HuH-7.5 (cell line): ENCODE measurements around the gene ROR1.
A peak's percentile ranks its signal among the peaks of the same experiment; 100 is the strongest.
"Not testable (repeated sequence)": the region's sequence is repeated elsewhere in the genome, so short reads cannot be mapped to it uniquely, and the experiment has no call there.

Experiments
- DNase-seq: peaks from one replicate; pipeline ENCODE4 v3.0.0; 2011; ENCODE audit warnings: low spot score

The ROR1 gene

DNA sequence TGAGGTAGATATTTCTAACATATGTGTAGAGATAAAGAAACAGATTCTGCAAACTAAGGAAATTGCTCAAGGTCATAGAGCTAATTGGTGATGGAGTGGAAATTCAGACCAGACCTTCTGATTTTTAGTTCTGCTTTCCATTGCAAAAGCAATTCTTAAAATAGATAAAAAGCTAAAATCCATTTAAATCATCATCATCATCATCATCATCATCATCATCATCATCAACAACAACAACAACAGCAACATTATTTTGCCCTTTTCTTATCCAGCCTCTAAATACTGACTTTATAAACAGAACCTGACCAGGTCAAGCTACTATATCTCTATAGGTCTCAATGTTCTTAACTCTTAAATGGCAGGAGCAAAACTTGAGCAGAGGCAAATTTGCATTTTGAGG is 14.0 kb upstream of the ROR1 start:
- DNase-seq = no peak

DNA sequence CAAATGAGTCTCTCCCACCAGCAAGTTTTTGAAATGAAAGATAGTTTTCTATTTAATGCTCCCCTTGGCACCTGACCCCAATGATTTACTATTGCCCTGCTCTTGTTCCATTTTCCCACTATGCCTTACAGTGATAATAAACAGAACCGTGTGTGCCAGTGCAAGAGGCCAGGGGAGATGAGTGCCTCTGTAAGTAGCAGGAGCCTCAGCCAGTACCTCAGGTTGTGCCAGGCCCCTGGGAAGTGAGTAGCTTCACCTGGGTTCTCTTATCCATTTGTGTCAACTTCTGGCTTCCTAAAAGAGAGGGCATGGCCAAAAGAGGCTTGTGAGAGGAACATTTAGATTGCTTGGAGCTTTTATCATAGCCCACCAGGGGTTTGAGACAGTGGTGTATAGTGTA is 3.4 kb upstream of the ROR1 start:
- no peak for DNase-seq

GRCh38 chr1:63772201-63772600 is 1.6 kb upstream of the ROR1 start:
- no peak for DNase-seq

- DNase-seq = no peak
Measured at GRCh38 chr1:63772876-63773275, 941 bp upstream of the ROR1 start.

GRCh38 chr1:63773496-63773814 is 362 bp upstream of the ROR1 start:
- no peak for DNase-seq

- peak; percentile 38 for DNase-seq
Measured at GRCh38 chr1:63774617-63775417, 1.0 kb downstream of the ROR1 start.

GRCh38 chr1:63775418-63776127 is 1.8 kb downstream of the ROR1 start:
- no peak for DNase-seq

GRCh38 chr1:63777286-63777685 is 3.5 kb downstream of the ROR1 start:
- DNase-seq = no peak

- DNase-seq = no peak
Measured at GRCh38 chr1:63777965-63778880, 4.4 kb downstream of the ROR1 start.

DNA sequence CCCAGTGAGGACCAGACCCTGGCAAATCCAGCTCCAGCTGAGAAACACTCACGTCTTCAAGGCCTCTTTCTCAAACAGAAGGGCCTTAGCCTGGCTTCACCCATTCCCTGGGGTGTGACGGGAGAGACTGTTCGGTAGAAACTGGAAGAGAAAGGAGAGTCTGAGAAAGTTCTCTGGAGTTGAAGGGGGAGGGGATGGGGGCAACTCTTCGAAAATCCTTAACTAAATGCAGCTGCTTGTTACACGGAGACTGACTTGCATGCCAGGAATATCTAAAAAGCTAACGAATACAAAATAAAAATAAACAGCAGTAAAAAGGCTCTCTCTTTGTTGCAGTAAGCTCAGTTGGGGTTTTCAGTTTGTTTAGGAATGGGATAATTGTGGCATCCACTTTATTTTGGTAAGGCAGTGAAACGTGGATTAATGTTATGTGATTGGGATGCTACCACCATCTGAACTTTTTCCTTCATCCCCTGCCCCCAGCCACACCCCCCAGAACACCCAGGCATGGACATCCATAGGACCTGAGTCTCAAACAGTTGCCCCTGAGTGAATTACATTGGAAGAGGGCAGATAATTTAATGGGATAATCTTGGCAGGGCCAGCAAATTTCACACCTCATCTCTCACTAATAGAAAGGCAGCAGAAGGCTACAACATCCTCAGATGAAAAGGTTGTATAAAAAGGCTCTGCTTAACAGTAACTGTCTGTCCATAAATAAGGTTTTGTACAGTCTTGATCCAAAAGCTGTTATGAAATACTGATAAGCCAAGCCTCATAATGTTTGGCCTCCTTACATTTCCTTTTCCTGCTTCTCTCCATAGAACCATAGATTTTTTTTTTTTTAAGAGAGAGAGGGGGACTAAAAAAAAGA is 5.8 kb downstream of the ROR1 start:
- DNase-seq = no peak

- no peak for DNase-seq
Measured at GRCh38 chr1:63780565-63780964, 6.7 kb downstream of the ROR1 start.

DNA sequence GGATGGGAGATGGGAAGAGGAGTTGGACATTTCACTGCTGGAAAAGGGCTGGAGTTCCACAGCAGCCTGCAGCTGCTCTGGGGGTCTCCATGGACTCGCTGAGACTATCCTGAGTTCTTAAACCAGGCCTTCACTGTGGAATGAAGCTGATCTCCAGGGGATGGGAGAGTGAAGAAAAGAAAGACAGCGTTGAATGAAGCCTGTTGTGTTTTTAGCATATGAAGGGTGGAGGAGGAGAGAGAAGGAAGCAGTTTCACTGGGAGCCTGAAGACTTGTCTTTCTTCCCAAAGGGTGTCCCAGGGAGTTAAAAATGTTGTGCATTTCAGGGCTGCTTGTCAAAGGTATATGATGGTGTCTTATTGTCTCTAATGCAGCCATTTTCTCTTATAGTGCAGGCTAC is 9.2 kb downstream of the ROR1 start:
- DNase-seq = no peak

DNA sequence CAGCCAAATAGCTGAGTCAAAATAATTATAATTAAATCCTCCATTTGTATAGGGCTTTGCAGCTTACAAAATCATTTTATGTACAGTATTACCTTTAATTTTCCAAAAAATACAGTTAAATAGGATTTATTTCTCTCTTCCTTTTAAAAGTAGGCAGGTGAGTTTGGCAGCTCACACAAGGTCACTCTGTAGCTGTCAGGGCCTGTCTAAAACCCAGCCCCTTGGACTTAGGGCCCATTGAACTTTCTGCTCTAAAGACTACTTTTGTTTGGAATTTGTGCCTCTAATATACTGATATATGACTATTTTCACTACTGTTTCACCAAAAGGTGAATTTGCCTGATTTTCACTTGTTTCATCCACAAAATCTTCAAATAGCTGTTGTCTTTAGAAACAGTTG is 10.3 kb downstream of the ROR1 start:
- no peak for DNase-seq

DNA sequence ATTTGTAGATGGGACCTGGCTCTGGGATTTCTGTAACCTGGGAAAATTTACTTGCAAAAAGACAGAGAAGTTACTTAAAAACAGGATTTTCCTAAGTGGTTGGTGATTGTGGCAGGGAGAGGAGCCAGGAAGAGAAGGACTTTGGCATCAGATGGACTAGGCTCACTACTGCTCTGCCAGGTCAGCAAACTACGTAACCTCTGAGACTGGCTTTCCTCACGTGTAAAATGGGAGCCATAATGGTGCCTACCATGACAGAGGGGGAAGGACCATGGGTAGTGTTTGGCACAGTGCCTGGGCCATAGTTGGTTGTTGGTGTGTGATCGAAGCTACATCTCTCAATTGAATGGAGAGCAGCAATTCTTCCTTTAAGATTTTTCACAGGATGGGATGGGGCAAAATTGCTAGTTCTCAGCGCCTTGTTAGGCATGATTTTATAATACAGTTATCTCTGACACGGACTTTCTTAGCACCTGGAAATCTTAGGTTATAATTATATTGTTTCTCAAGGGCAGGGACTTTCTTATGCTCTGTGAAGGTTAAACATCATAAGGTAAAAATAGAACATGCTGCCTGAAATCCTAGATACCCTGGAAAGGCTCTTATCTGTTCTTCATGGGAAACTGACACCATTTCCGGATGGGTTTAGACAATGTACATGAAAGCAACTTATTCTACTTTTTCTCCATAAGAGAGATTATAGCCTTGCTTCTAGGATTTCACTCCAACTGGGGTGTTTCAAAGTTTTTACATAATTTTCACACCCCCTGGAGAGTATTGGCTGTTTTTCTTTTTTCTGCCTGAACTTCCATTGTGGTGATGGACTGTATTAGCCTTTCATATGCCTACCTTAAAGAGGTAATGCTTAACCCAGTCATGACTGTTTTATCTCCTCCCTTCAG is 10.9 kb downstream of the ROR1 start:
- no peak for DNase-seq

- DNase-seq = not testable (repeated sequence)
Measured at GRCh38 chr1:63787270-63787669, 13.5 kb downstream of the ROR1 start.

DNA sequence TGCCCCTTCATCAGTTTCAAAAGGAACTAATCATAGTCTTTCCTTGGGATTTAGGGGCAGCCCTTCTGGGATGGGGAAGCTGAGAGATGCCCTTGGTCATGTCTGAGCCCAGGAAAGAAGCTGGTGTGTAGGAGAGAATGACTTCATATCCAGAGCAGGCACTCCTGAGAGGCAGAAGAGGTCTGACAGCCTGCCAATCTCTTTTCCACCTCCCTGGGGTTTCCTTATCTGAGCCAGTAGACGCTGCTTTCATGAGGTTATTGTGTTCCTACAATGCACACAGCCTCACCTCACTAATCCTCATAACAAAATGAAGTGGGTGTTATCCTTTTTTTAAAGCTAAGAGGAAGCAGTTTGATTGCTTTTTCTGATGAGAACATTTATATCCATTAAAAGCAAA is 14.1 kb downstream of the ROR1 start:
- no peak for DNase-seq

DNA sequence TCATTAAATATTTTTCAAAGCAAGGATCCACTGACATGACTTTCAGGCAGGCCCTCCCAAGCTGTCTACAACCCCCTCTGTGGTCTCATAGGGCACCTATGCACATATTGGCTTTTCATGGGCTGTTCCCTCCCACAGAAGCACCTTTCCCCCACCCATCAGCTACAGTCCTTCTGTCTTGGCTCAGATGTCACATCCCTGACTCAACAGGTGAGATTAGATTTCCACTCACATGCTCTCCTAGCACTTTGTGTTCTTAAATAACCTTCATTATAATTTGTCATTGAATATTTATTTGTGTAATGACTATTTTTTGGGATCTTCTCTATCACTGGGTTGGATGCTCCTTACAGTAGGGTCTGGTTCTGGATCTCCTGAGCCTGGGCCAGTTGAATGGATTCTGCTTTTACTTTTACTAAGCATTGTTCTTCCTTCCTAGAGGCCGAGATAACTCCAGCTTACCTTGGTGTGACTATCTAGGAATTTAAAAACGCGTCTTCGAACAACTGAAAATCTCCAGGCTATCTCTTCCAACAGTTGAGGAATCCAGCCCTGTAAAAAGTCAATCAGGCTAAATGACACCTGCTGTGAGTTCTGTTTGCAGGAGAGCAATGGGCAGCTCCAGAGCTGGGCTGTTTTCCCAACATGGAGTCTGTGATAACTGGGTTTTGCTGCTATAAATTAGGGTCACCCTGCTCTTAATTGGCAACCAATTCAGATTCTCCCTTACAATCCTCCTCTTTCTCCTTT is 16.2 kb downstream of the ROR1 start:
- DNase-seq = no peak

DNA sequence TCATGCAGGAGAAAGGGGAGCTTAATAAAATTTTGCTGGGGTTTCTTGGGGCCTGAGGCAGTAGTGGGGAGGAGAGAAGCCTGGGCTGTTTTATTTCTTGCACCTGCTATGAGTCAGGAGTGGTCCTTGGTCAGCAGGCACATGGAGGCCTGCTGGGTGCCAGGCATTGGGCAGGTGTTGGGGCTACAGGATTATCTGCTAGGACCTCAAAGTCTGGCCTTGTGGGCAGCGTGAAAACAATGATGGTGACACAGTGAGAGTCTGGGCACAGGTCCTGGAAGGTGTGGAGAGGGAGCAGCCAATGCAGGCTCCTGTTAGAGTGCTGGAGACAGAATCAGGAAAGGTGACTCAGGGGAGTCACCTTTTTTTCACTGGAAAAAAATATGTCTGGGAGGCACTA is 17.2 kb downstream of the ROR1 start:
- no peak for DNase-seq

DNA sequence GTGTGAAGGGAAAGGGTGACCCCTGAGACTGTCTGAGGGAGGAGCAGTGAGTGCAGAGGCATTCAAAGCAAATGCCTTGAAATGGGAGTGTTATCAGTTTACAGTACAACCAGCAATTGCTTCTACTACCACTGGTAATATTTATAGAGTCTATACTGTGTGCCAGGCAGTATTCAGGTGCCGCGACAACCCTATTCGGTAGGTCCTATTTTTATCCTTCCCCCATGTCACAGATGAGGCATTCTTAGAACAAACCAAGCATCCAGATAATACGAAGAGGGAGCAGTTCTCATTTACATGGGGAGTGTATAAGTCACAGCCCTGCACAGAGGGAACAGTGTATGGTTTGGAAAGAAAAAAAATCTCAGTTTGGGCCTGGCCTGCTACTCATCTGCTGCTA is 18.3 kb downstream of the ROR1 start:
- no peak for DNase-seq

GRCh38 chr1:63793741-63794240 is 20.0 kb downstream of the ROR1 start:
- DNase-seq = no peak
